Activated CD4-positive, alpha-beta T cell treated with anti-CD3 and anti-CD28 coated beads, Interleukin-2, amount 10 ng/mL, durations not matched to agents 7 days and 5 days (primary cell): ENCODE data around the gene CCL18. TPM values are rescaled to one million over a fixed set of nuclear protein-coding genes. Genes with fewer than 3 reads are reported as not detected.
"Not testable (repeated sequence)": the region's sequence is repeated elsewhere in the genome, so short reads cannot be mapped to it uniquely, and the experiment has no call there.

Experiments used
- CTCF ChIA-PET: fragments of 350-600 bp; sonication (Branson Sonifier 250); formaldehyde crosslinking; loops from one replicate; lab custom pipeline; 2021; ENCODE audit warnings: antibody characterized with exemption; lab: Charles Lee
- POLR2A ChIA-PET: fragments of 350-600 bp; sonication (Branson Sonifier 250); formaldehyde crosslinking; loops from one replicate; lab custom pipeline; 2021; ENCODE audit warnings: antibody characterized with exemption; lab: Charles Lee
- DNase-seq: peaks from one replicate; pipeline ENCODE4 v3.0.0-alpha.2; 2020
- H3K27ac Mint-ChIP-seq: one replicate; pipeline ENCODE4 v1.8.0; 2021; ENCODE audit warnings: mild to moderate bottlenecking, moderate library complexity, mixed read lengths
- H3K27me3 Mint-ChIP-seq: one replicate; pipeline ENCODE4 v1.8.0; 2021; ENCODE audit warnings: mixed read lengths
- H3K36me3 Mint-ChIP-seq: one replicate; pipeline ENCODE4 v1.8.0; 2021; ENCODE audit warnings: low read depth, mixed read lengths
- H3K4me1 Mint-ChIP-seq: one replicate; pipeline ENCODE4 v1.8.0; 2021; ENCODE audit warnings: mixed read lengths
- H3K4me3 Mint-ChIP-seq: one replicate; pipeline ENCODE4 v1.8.0; 2021; ENCODE audit warnings: mild to moderate bottlenecking, moderate library complexity, mixed read lengths
- H3K9me3 Mint-ChIP-seq: one replicate; pipeline ENCODE4 v1.8.0; 2021; ENCODE audit warnings: mixed read lengths
- total RNA-seq, 2 experiments: library from RNA; stranded (reverse); gene quantifications; one replicate each; pipeline ENCODE4 v1.2.3, GENCODE V29; 2021

The CCL18 gene
- total RNA-seq, 2 experiments from 2014 or later: not detected

GRCh38 chr17:36081681-36082471 lies 17.8 kb downstream of the CCL18 start:
- DNase-seq, H3K36me3 Mint-ChIP-seq, POLR2A ChIA-PET, H3K9me3 Mint-ChIP-seq: not testable (repeated sequence)
- Mint-ChIP-seq H3K4me1 (peaks cover 34% of the 10 kb centered on the region), H3K4me3 (peak overlapping the region; percentile 34), H3K27ac (peak overlapping the region; percentile 86), H3K27me3 (peaks cover 15% of the 10 kb centered on the region)
- CTCF ChIA-PET: interaction anchor here (1.0 to 3.6 kb wide), 2 partner anchors 9 to 28 kb away, joined by 3 to 24 read pairs; no protein-coding TSS in a partner anchor

GRCh38 chr17:36082482-36083120 lies 18.5 kb downstream of the CCL18 start:
- H3K9me3 Mint-ChIP-seq, H3K36me3 Mint-ChIP-seq, POLR2A ChIA-PET: not testable (repeated sequence)
- peak overlapping the region; percentile 86 for H3K27ac Mint-ChIP-seq
- H3K4me3 Mint-ChIP-seq: peak overlapping the region; percentile 34
- peaks cover 11% of the 10 kb centered on the region for H3K27me3 Mint-ChIP-seq
- DNase-seq: peak; percentile 53
- CTCF ChIA-PET: interaction anchor here (1.0 to 3.6 kb wide), 2 partner anchors 10 to 28 kb away, joined by 3 to 24 read pairs; no protein-coding TSS in a partner anchor
- H3K4me1 Mint-ChIP-seq: peaks cover 34% of the 10 kb centered on the region

- H3K36me3 Mint-ChIP-seq, H3K27me3 Mint-ChIP-seq, H3K9me3 Mint-ChIP-seq, H3K27ac Mint-ChIP-seq, DNase-seq, POLR2A ChIA-PET, H3K4me3 Mint-ChIP-seq: not testable (repeated sequence)
- peaks cover 34% of the 10 kb centered on the region for H3K4me1 Mint-ChIP-seq
- CTCF ChIA-PET: interaction anchor here (3.6 kb wide), 1 partner anchor 11 kb away, joined by 24 read pairs; no protein-coding TSS in a partner anchor
These were observed 19.6 kb downstream of the CCL18 start for GRCh38 chr17:36083691-36084090.

DNA sequence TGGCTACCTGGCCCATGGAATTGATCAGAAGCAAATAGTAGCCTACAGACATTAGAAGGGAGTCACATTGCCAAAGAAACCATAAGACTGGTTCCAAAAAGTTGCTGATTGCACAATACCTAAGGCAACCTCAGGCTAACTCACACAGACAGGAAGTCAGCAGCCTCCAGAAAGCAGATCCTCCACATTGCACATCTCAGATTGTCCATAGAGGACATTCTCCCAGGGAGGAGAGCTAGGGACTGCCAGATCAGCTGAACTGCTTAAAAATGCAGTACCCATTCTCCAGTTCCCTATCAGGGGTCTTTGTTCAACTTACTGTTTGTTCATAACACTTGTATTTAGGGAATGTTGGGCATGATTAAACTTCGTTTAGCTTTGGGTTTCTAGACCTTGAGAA lies 21.7 kb downstream of the CCL18 start:
- CTCF ChIA-PET: interaction anchor here (0.5 to 2.2 kb wide), 4 partner anchors 13 to 123 kb away, joined by 4 to 7 read pairs (median 4); no protein-coding TSS in a partner anchor
- no peaks in the 10 kb centered on the region for H3K9me3 Mint-ChIP-seq
- H3K36me3 Mint-ChIP-seq: no peaks in the 10 kb centered on the region
- no peak for DNase-seq
- peaks cover 6% of the 10 kb centered on the region for H3K27me3 Mint-ChIP-seq
- H3K27ac Mint-ChIP-seq: no peak overlapping the region
- peaks cover 46% of the 10 kb centered on the region for H3K4me1 Mint-ChIP-seq
- H3K4me3 Mint-ChIP-seq: no peak overlapping the region
- POLR2A ChIA-PET: no interaction called here

DNA sequence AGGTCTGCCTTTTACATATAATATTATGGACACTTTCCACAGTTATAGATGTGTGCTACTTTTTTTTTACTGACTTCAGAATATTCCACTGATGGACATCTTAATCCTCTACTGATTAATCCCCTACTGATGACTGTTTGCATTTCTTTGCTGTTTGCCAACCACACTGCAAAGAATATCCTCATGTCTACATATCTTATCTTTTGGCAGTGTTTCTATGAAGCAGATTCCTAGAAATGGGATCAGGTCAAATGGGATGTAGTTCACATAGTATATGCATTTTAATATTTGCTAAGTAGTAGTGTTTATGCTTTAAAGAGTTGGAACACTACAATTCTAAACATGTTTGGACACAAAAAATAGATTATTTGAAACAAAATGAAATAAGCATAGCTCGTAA lies 22.7 kb downstream of the CCL18 start:
- POLR2A ChIA-PET: no interaction called here

GRCh38 chr17:36087471-36087870 lies 23.4 kb downstream of the CCL18 start:
- H3K36me3 Mint-ChIP-seq, POLR2A ChIA-PET, H3K27ac Mint-ChIP-seq, H3K9me3 Mint-ChIP-seq, DNase-seq, H3K4me3 Mint-ChIP-seq: not testable (repeated sequence)
- Mint-ChIP-seq H3K4me1 (peaks cover 39% of the 10 kb centered on the region), H3K27me3 (peaks cover 13% of the 10 kb centered on the region)
- CTCF ChIA-PET: interaction anchor here (0.6 to 0.9 kb wide), 2 partner anchors 13 to 15 kb away, joined by 3 read pairs; no protein-coding TSS in a partner anchor

More for the DNA sequence above, 22.7 kb downstream of the CCL18 start:
- Mint-ChIP-seq H3K4me3 (no peak overlapping the region), H3K27me3 (peaks cover 10% of the 10 kb centered on the region), H3K4me1 (peaks cover 45% of the 10 kb centered on the region), H3K9me3 (no peaks in the 10 kb centered on the region), H3K36me3 (no peaks in the 10 kb centered on the region), H3K27ac (no peak overlapping the region)
- DNase-seq: no peak
- CTCF ChIA-PET: interaction anchor here (0.6 to 2.2 kb wide), 4 partner anchors 14 to 62 kb away, joined by 3 to 7 read pairs (median 4); no protein-coding TSS in a partner anchor

DNA sequence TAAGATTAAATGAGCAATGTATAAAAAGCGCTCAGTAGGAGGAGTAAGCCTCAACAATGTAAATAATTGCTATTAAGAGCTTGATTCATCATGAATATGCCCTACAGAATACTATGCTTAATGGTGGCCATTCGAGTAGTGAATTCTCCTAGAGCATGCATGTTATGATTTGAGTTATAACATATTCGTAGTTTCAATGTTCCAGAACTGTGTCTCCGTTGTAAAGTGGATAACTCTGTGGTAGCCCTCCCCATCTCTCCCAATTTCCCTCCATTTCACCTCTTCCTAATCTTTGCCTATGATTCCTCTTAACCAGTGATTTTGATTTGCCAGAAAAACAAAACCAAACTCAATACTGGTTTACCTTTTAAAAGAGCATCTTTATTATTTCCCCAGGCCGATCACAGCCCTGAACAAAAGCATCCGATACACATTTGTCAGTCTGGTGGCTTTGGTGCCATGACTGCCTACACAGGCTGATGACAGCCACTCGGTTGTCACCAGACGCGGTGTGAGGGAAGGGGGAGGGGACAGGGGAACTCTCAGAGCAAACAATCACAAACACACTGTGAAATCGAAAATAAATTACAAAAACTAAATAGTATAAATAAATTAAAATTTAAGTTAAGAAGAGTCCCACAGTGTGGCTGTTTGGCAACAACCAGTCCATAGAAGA lies 24.0 kb downstream of the CCL18 start:
- not testable (repeated sequence) for H3K9me3 Mint-ChIP-seq

GRCh38 chr17:36088670-36089338 lies 24.7 kb downstream of the CCL18 start:
- H3K4me3 Mint-ChIP-seq: no peak overlapping the region
- DNase-seq: no peak
- no peaks in the 10 kb centered on the region for H3K9me3 Mint-ChIP-seq
- H3K36me3 Mint-ChIP-seq: no peaks in the 10 kb centered on the region
- peaks cover 17% of the 10 kb centered on the region for H3K27me3 Mint-ChIP-seq
- ChIA-PET CTCF (interaction anchor here (0.7 to 1.7 kb wide), 3 partner anchors 15 to 113 kb away, joined by 3 read pairs; no protein-coding TSS in a partner anchor), POLR2A (no interaction called here)
- peaks cover 28% of the 10 kb centered on the region for H3K4me1 Mint-ChIP-seq
- H3K27ac Mint-ChIP-seq: peak overlapping the region; percentile 4

More for the DNA sequence above, 24.0 kb downstream of the CCL18 start:
- CTCF ChIA-PET: interaction anchor here (1.2 to 1.7 kb wide), 2 partner anchors 14 to 113 kb away, joined by 3 read pairs; no protein-coding TSS in a partner anchor
- H3K4me1 Mint-ChIP-seq: peaks cover 35% of the 10 kb centered on the region
- peaks cover 13% of the 10 kb centered on the region for H3K27me3 Mint-ChIP-seq
- H3K4me3 Mint-ChIP-seq, POLR2A ChIA-PET, H3K27ac Mint-ChIP-seq, DNase-seq, H3K36me3 Mint-ChIP-seq: not testable (repeated sequence)

GRCh38 chr17:36089339-36089865 lies 25.3 kb downstream of the CCL18 start:
- no peaks in the 10 kb centered on the region for H3K9me3 Mint-ChIP-seq
- ChIA-PET CTCF (interaction anchor here (0.7 to 1.7 kb wide), 5 partner anchors 15 to 114 kb away, joined by 3 to 5 read pairs (median 3); no protein-coding TSS in a partner anchor), POLR2A (no interaction called here)
- H3K36me3 Mint-ChIP-seq: no peaks in the 10 kb centered on the region
- H3K27ac Mint-ChIP-seq: peak overlapping the region; percentile 4
- no peak overlapping the region for H3K4me3 Mint-ChIP-seq
- no peak for DNase-seq
- H3K4me1 Mint-ChIP-seq: peaks cover 29% of the 10 kb centered on the region
- H3K27me3 Mint-ChIP-seq: peaks cover 17% of the 10 kb centered on the region

DNA sequence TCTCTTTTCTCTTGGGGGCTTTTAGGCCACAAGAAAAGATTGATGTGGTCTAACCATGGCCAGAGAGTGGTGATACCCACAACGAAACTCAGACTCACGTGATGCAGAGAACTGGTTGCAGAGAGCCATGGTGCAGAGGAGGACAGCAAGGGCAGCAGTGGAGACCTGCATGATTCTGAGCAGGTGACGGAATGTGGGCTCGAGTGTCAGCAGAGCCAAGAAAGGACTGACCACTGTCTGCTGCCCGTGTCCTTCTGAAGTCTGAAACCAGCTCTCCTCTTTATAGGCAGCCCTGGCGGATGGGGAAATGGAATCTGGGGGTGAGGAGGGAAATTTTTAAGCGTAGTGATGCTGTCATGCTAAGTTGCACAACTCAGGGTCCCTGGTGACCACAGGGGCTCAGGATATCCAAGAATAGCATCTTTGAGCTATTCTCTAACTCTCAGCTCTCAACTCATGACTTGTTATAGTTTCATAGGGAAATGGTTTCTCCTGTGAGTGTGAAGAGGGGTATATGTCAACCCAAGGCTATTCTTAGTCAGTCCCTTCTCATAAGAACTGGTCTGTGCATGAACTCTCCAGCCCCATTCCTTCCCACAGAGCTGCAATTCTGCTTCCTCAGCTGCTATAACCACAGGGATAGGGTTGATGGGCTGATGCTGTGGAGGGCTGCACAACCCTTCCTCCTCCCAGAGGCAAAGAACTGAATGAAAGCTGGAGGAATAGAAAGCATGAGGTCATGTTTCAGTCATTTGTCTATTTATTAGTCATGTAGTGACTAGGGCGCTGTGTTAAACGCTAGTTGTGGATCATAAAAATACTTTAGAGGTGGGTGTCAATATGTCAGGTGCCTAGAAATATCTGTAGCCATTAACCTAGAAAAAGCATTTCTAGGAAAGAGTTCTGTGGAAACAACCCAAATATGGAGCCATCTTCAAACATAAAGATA lies 26.1 kb downstream of the CCL18 start, which contains the start of gene CCL3:
Gene CCL3 (minus strand): TSS at position 256 of the 949 bp plus-strand sequence. CDS start 85 bp downstream, at position 171.
- no peak for DNase-seq
- CTCF ChIA-PET: interaction anchor here (0.6 to 1.7 kb wide), 5 partner anchors 16 to 199 kb away, joined by 3 to 5 read pairs (median 4); no protein-coding TSS in a partner anchor
- no peaks in the 10 kb centered on the region for H3K36me3 Mint-ChIP-seq
- peak within 1 kb of the TSS; percentile 4 for H3K27ac Mint-ChIP-seq
- POLR2A ChIA-PET: no interaction called here
- peaks cover 28% of the 10 kb centered on the region for H3K4me1 Mint-ChIP-seq
- no peaks in the 10 kb centered on the region for H3K9me3 Mint-ChIP-seq
- H3K27me3 Mint-ChIP-seq: peaks cover 22% of the 10 kb centered on the region
- H3K4me3 Mint-ChIP-seq: no peak within 1 kb of the TSS

- POLR2A ChIA-PET: no interaction called here
- H3K27ac Mint-ChIP-seq: no peak overlapping the region
- H3K27me3 Mint-ChIP-seq: peaks cover 23% of the 10 kb centered on the region
- H3K4me3 Mint-ChIP-seq: no peak overlapping the region
- H3K4me1 Mint-ChIP-seq: peaks cover 22% of the 10 kb centered on the region
- no peak for DNase-seq
- CTCF ChIA-PET: interaction anchor here (1.2 kb wide), 1 partner anchor 14 kb away, joined by 3 read pairs; no protein-coding TSS in a partner anchor
- no peaks in the 10 kb centered on the region for H3K36me3 Mint-ChIP-seq
- no peaks in the 10 kb centered on the region for H3K9me3 Mint-ChIP-seq
These were observed 28.2 kb downstream of the CCL18 start for GRCh38 chr17:36092230-36092629.
